ENCODE data around the gene ATP8B4.
"Not testable (repeated sequence)": the region's sequence is repeated elsewhere in the genome, so short reads cannot be mapped to it uniquely, and the experiment has no call there.

Gene ATP8B4

DNA sequence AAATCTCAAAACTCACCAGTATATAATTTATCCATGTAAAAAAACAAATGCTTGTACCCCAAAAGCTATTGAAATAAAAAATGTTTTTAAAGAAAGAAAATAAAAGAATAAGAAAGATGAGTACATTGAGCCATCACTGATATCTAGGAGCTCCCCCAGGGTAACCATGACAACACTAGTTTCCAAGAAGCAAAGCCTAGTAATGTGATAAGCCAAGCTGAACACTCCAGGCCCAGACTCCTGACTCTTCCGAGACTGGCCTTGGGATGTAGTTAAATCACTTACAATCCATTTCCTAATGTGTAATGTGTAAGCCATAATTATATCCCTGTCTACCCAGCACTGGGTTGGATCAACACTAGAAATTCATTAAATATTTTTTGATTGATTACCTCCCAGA lies 21.1 kb upstream of the ATP8B4 start:
- no peak for DNase-seq

GRCh38 chr15:50138391-50138790 lies 19.4 kb upstream of the ATP8B4 start:
- no peak for DNase-seq

- DNase-seq = no peak
Measured at GRCh38 chr15:50137893-50138292, 18.9 kb upstream of the ATP8B4 start.

GRCh38 chr15:50137330-50137761 lies 18.3 kb upstream of the ATP8B4 start:
- peak; percentile 47 for DNase-seq

- no peak for DNase-seq
Measured at GRCh38 chr15:50135031-50135551, 16.1 kb upstream of the ATP8B4 start.

GRCh38 chr15:50134524-50135024 lies 15.5 kb upstream of the ATP8B4 start:
- DNase-seq = no peak

GRCh38 chr15:50132251-50132984 lies 13.4 kb upstream of the ATP8B4 start:
- not testable (repeated sequence) for DNase-seq

GRCh38 chr15:50131617-50132016 lies 12.6 kb upstream of the ATP8B4 start:
- no peak for DNase-seq

- DNase-seq = no peak
Measured at GRCh38 chr15:50128266-50128665, 9.2 kb upstream of the ATP8B4 start.

- no peak for DNase-seq
Measured at GRCh38 chr15:50127255-50127777, 8.3 kb upstream of the ATP8B4 start.

- no peak for DNase-seq
Measured at GRCh38 chr15:50126072-50126471, 7.0 kb upstream of the ATP8B4 start.

- DNase-seq = no peak
Measured at GRCh38 chr15:50124631-50125030, 5.6 kb upstream of the ATP8B4 start.

DNA sequence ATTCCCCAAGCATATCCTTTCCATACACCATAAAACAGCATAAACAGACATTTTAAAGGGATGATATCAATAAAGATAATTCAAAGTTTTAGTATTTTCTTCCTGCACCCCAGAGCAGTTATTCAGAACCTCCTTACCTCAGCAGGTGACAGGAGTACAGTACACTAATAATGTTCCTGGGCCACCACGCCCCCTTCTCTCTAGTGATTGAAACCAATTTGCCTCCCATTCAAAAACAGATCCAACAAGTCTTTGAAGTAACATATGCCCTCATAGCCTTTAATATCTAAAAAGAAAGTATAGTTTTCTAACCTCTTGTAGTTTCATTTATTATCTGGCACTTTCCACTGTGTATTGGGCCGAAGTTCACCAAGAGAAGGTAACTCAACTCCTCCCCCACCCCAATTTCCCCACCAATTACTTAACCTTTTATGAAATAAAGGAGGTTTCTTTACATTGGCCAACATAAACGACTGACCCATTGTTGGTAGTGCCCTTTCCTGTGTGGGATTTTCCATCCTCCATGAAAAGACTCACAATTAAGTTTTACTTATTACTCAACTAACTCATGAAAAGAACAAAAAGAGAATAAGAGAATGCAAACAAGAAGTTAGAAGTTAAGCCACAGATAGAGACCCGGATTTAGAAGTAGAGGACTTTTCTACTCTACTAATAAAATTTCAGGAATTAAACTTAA lies 5.0 kb upstream of the ATP8B4 start:
- no peak for DNase-seq

DNA sequence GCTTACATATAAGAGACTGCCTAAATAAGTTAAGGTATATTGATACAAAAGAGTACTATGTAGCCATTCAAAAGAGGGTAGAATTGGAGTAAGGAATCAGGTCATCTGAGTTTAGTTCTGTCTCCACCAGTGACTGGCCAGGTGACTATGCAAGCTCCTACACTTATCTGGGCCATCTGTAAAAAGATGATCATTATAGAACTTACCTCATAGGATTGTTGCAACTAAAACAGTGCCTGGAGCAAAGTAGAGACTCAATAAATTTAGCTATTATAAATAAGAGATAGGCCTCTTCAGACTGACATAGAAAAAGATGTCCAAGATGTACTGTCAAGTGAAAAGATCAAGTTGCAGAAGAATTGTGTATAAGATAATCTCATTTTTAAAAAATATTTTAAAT lies 1.7 kb upstream of the ATP8B4 start:
- no peak for DNase-seq

DNA sequence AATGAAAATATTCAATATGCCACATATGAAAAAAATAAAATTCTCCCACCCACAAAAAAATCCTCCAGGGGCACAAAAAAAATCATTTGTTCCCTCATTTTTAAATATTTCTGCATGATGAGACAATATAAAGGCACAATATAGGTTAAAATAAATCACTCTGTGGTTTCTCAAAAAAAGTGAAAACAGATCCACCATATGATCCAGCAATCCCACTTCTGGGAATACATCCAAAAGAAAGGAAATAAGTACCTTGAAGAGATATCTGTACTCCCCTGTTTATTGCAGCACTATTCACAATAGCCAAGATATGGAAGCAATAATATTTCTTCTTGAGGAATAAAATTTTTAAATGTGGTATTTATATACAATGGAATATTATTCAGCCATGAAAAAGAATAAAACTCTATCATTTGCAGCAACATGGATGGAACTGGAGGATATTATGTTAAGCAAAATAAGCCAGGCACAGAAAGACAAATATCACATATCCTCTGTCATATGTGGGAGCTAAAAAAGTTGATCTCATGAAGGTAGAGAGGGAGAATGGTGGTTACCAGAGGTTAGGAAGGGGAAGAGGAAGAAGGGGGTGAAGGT lies 1.5 kb downstream of the ATP8B4 start:
- no peak for DNase-seq

DNA sequence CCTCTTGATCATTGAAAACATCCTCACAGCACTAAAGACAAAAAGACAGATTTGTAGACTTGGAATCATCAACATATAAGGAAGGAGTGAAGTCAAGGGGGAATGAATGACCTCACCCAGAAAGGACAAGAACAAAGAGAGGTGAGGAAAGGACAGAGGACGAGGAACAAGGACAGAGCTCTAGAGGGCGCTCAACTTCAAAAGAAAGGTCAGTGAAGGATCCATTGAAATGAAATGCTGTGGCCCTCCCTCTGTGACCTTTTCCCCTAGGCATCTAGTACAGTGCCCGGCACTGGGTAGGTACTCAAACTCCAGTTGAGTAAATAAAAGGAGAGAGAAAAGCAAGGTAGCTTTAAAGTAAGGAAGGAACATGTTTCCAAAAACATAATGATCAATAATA lies 2.6 kb downstream of the ATP8B4 start:
- DNase-seq = no peak

DNA sequence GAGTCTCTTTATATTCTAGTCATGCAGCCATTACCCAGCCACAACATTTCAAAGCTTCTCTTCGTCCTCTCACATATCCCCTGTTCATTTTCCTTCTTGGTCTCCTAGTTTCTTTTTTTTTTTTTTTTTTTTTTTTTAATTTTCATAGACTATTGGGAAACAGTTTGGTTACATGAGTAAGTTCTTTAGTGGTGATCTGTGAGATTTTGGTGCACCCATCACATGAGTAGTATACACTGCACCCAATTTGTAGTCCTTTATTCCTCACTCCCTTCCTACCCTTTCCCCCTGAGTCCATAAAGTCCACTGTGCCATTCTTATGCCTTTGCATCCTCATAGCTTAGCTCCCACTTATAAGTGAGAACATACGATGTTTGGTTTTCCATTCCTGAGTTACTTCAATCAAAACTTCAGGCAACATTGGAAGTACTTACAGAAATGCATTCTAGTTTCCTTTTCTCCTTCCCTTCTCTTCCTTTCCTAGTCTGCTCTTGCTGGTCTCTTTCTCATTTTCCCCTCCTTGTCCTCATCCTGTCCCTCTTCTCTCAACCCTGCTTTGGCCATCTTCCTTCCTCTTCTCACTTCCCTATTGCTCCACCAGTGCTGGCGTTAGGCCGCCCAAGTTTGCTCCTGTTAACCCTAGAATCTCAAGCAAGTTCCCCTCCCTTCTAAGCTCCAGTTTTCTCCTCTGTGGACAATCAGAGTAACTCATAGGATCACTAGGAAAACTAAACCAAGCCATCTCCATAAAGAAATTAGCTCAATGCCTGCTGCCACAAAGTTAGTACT lies 4.8 kb downstream of the ATP8B4 start:
- no peak for DNase-seq

DNA sequence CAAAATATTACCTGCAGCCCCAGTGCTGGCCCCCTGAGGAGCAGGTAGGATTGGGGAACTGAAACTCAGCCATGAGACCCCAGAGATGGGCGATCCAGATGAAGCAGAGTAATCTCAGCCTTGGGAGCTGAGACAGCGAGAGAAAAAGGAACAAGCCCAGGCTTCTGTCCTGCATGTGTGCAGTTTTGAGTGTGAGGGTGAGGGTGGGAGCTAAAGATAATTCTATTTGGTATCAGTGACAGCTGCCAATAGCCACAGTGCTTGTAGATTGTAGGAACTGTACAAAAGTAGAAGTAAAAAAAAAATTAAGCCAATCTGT lies 5.9 kb downstream of the ATP8B4 start:
- no peak for DNase-seq

DNA sequence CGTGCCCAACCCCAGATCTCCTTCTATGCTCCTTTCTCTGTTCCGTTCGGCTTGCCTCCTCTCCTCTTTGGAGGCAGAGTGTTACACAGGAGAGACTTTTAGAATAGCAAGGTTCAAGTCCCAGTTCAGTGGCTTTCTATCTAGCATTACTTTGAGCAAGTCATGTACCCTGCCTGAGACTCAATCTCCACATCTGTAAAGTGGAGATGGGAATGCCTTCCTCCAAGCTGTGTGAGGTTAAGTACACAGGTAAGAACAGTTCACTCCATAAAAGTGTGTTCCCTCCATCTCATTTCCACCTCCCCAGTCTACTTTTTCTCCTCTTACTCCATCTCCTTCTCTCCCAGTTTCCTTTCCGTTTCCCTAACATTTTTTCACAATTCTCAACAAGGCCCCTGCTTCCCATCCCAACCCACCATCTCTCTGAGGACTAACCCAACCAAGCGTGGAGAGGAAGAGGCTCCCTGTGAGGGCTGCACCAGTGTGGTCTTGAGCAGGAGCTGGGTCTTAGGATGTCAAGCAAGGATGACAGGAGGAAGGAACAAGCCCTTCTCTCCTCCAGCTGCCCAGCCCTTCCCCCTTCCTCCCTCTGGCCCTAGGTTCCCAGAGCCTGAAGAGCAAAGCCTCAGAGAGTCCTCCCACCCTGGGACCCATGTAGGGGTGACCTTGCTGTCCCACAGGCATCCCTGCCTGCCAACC lies 6.4 kb downstream of the ATP8B4 start:
- DNase-seq = no peak

- no peak for DNase-seq
Measured at GRCh38 chr15:50110285-50110684, 8.7 kb downstream of the ATP8B4 start.

DNA sequence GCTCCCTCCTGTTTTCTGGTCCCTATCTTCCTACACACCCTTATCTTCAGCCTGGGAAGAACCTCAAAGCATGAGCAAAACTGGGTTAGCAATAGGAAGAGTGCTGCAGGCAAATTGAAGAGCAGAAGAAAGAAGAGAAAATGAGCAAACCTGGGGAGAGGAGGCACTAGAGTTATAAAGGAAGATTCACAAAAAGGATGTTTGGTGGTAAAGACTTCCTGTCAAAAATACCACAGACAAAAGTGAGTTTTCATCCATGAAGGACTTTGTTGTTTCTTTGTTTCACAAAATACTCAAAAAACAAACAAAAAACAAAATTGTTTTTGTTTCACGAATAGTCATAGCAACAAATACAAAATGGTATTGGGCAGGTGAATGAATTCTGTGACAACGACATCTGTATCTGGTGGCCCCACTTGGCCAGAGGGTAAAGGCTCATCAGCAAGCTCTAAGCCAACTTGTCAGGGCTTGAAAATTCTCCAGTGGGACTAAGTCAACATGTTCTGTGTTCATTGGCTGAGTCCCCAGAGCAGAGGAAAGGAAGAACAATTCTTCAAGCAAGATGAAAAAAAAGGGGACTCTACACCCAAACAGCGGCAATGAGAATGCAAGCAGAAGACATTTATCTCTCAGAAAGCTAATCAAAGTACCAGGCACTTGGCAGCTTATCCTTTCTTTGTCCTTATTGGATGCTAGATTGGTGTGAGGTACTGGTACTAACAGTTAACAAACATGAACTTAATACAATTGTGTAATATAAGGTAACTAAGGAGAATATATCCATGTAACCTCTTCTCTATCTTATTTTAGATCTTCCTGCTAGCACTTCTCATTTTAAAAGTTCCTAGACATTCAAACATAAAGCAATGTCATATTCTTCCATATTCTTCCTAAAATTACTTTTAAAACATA lies 9.7 kb downstream of the ATP8B4 start:
- DNase-seq = no peak
